ENCODE results near the gene RBM15. TPM values are rescaled to one million over a fixed set of nuclear protein-coding genes. Genes with fewer than 3 reads are reported as not detected.

Gene RBM15
- total and polyA plus RNA-seq, 2 of the 13 experiments (the other 11 are each of a cell fraction or from before 2014, with no cell fraction given): 13.5 to 36.4 TPM

- no peak for ATAC-seq
- Histone ChIP-seq H3K4me3 (replicated peaks in 1 of 3; ENCODE audit: insufficient read depth in 1 of 3, low read depth in 2 of 3, low read length in 3 of 3) (no peak overlapping the region), H3K27ac (ENCODE audit: extremely low read length, insufficient read depth, low read length) (no peak overlapping the region), H3K4me1 (ENCODE audit: insufficient read depth, low read length) (peaks cover 34% of the 10 kb centered on the region), H3K79me2 (ENCODE audit: insufficient read depth, low read length) (no peaks in the 10 kb centered on the region), H3K27me3 (ENCODE audit: control insufficient read depth in 1 of 2, insufficient read depth in 2 of 2, low read length in 2 of 2) (no peaks in the 10 kb centered on the region), H3K9me3 (ENCODE audit: low read length) (peaks cover 8% of the 10 kb centered on the region; the same call in 1 of the 2 replicates), H3K4me2 (ENCODE audit: low read depth, low read length) (no peak overlapping the region), H3K36me3 (replicated peaks in 1 of 2; ENCODE audit: control insufficient read depth in 1 of 2, insufficient read depth in 2 of 2, low read length in 2 of 2) (no peaks in the 10 kb centered on the region), H2AFZ (ENCODE audit: low read length) (no peak overlapping the region), H3K9ac (ENCODE audit: insufficient read depth, low read depth, low read length) (no peak overlapping the region), H4K20me1 (ENCODE audit: insufficient read depth, low read length) (no peaks in the 10 kb centered on the region)
- intact Hi-C loops (cut with micrococcal nuclease; ENCODE audit: unreplicated experiment): no loop called here
- no peak for TF ChIP-seq ZNF550 (CRISPR knock-in tag; IDR thresholded peaks at IDR 0.05; ENCODE audit: borderline replicate concordance)
- no peak for DNase-seq (ENCODE audit: low spot score)
- in situ Hi-C loops (cut with HindIII; ENCODE audit: extremely low pct_ligation_motif_present, low pct_unique_long_range_greater_than_20kb): loop anchor here (10.0 kb wide), 1 partner anchor 138 kb away; the partner anchor contains the start of gene PROK1
- ChIA-PET CTCF (ENCODE audit: low intra/inter-chr PET ratio, low total read pairs) (no interaction called here), POLR2A (no interaction called here)
- no TSS peak for BruUV-seq (replicated peaks)
- FAIRE-seq: no peak
- 91% methylated on average over 2 of the region's 2 CpGs for WGBS (ENCODE audit: low lambda C conversion rate)
Observed at GRCh38 chr1:110316735-110317134, 22.4 kb upstream of the RBM15 start.

GRCh38 chr1:110318046-110318445 is 21.1 kb upstream of the RBM15 start:
- no TSS peak for BruUV-seq (replicated peaks)
- Histone ChIP-seq H3K27me3 (ENCODE audit: control insufficient read depth in 1 of 2, insufficient read depth in 2 of 2, low read length in 2 of 2) (no peaks in the 10 kb centered on the region), H3K9ac (ENCODE audit: insufficient read depth, low read depth, low read length) (no peak overlapping the region), H3K27ac (ENCODE audit: extremely low read length, insufficient read depth, low read length) (no peak overlapping the region), H3K9me3 (ENCODE audit: low read length) (peaks cover 8% of the 10 kb centered on the region; the same call in 1 of the 2 replicates), H2AFZ (ENCODE audit: low read length) (no peak overlapping the region), H3K4me3 (replicated peaks in 1 of 3; ENCODE audit: insufficient read depth in 1 of 3, low read depth in 2 of 3, low read length in 3 of 3) (no peak overlapping the region), H3K4me2 (ENCODE audit: low read depth, low read length) (no peak overlapping the region), H4K20me1 (ENCODE audit: insufficient read depth, low read length) (no peaks in the 10 kb centered on the region), H3K4me1 (ENCODE audit: insufficient read depth, low read length) (peaks cover 39% of the 10 kb centered on the region), H3K36me3 (replicated peaks in 1 of 2; ENCODE audit: control insufficient read depth in 1 of 2, insufficient read depth in 2 of 2, low read length in 2 of 2) (no peaks in the 10 kb centered on the region), H3K79me2 (ENCODE audit: insufficient read depth, low read length) (no peaks in the 10 kb centered on the region)
- intact Hi-C loops (cut with micrococcal nuclease; ENCODE audit: unreplicated experiment): no loop called here
- FAIRE-seq (no peak), DNase-seq (ENCODE audit: low spot score) (no peak), ATAC-seq (no peak)
- TF ChIP-seq ZNF30 (CRISPR knock-in tag; IDR thresholded peaks at IDR 0.05) (no peak), ZSCAN29 (CRISPR knock-in tag; conservative IDR thresholded peaks at IDR 0.05) (no peak), E2F5 (CRISPR knock-in tag; conservative IDR thresholded peaks at IDR 0.05) (no peak), ATF7 (IDR thresholded peaks at IDR 0.05) (no peak), ATF7 (CRISPR knock-in tag; IDR thresholded peaks at IDR 0.05) (no peak), PLSCR1 (CRISPR knock-in tag; IDR thresholded peaks at IDR 0.05; ENCODE audit: borderline replicate concordance) (no peak), HOXA9 (CRISPR knock-in tag; IDR thresholded peaks at IDR 0.05; ENCODE audit: borderline replicate concordance) (no peak), MAX (IDR thresholded peaks at IDR 0.05) (no peak), SMARCE1 (IDR thresholded peaks at IDR 0.05; ENCODE audit: borderline replicate concordance) (no peak), ZBTB39 (CRISPR knock-in tag; IDR thresholded peaks at IDR 0.05) (no peak)
- ChIA-PET CTCF (ENCODE audit: low intra/inter-chr PET ratio, low total read pairs) (no interaction called here), POLR2A (no interaction called here)
- WGBS (ENCODE audit: low lambda C conversion rate): 66% methylated on average over 4 of the region's 4 CpGs
- in situ Hi-C loops (cut with HindIII; ENCODE audit: extremely low pct_ligation_motif_present, low pct_unique_long_range_greater_than_20kb): loop anchor here (10.0 kb wide), 1 partner anchor 137 kb away; the partner anchor contains the start of gene PROK1

All from HepG2 (cell line).